ENCODE measurements around the gene KLF16. TPM values are rescaled to one million over a fixed set of nuclear protein-coding genes. Genes with fewer than 3 reads are reported as not detected.

Gene KLF16
- total and polyA plus RNA-seq, 9 of the 15 experiments (the other 6 are each of a cell fraction or from before 2014, with no cell fraction given): 0.04 to 60.4 (median 6.8) TPM

DNA sequence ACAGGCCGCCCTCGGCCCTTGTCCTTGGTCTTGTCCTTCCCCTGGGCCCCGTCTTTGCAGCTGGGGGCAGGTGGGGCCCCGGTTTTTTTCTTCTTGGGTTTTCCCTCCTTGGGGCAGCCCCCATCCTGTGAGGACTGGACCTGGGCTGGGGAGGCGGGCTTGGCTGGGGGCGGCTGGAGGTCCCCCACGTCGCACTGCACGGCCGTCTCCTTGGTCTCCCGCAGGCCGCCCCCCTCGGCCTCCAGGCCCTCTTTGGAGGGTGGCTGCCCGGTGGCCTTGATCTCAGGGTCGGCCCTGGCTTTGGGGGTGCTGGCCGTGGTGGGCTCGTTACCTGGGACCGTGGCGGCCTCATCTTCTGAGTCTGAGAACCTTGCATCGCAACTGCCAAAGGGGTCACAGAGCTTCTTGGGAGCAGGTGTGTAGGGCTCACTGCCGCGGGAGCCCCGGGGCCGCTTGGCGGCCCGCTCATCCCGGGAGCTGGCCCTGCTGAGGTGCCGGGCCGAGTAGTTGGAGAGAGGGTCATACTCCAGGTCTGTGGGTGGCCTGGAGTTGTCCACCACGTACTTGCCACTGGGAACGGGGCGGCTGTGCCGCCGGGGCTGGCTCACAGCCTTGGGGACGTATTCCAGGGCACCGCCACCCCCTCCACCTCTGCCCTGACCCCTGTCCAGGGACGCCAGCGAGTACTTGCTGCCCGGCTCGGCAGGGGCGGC is 35.7 kb downstream of the KLF16 start (continued):
- TF ChIP-seq POLR2G (IDR thresholded peaks at IDR 0.05; ENCODE audit: low read depth, low read length) (peak; percentile 27; the same call in 1 of the 2 replicates), RBM22 (IDR thresholded peaks at IDR 0.05; ENCODE audit: low read depth, low read length, poor library complexity, severe bottlenecking) (peak; percentile 38)

DNA sequence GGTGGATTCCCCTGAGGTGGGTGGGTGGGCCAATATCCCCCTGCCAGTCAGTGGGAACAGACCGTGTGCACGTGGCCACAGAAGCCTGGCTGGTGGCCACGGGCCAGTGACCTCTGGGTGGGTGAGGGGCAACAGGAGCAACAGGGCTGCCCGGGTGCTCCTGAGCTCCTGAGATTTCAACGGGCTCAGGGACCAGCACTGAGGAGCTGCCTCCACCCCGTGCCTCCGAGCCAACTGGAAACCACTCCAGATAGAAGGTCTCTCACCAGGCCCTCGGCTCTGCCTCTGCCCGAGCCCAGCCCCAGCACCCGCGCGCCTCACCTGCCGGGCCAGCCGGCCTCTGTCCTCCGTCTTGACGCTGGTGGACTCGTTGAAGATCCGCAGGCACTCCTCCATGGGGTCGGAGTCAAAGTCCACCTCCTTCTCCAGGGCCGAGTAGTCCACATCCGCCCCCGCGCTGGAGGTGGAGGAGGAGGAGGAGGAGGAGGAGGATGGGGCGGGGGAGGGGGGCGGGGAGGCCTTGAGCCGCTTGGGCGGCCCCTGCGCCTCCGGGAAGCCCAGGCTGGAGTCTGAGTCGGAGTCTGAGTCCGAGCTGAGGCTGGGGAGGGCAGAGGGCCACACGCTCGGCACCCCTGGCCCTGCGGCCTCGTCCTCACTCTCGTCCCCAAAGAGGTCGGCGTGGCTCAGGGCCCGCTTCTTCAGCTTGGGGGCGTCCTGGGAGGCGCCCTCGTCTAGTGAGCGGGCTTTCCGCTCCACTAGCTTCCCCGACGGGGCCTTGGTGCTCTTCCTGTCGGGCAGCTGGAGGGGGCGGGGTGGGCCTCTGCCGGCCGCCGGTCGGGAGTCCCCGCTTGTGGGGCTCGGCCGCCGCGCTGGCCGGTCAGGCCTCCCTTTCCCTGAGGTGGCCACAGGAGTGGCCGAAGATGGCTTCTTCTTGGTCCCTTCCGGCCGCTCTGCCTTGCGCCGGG is 36.5 kb downstream of the KLF16 start:
- H2AFZ ChIP-seq (ENCODE audit: low read depth, low read length): peak overlapping the region; percentile 21; the same call in 1 of the 2 replicates
- ChIA-PET POLR2A (interaction anchor here (0.5 to 3.7 kb wide), 11 partner anchors 9 to 920 kb away, joined by 3 to 27 read pairs (median 4); no protein-coding TSS in a partner anchor), CTCF (ENCODE audit: low intra/inter-chr PET ratio) (interaction anchor here (0.8 to 2.3 kb wide), 3 partner anchors 31 to 280 kb away, joined by 3 to 12 read pairs (median 11); no protein-coding TSS in a partner anchor)
- ATAC-seq (peak; percentile 78), FAIRE-seq (peak; percentile 82), DNase-seq (ENCODE audit: extremely low read depth in 1 of 4, low spot score in 3 of 4) (peak; percentile 80 to 86 (median 84))
- peaks cover 79% of the 10 kb centered on the region; the same call in 2 of the 3 replicates for H3K36me3 ChIP-seq (ENCODE audit: control insufficient read depth, insufficient read depth, low read length)
- H3K4me3 ChIP-seq: peak overlapping the region; percentile 42
- H3K27ac ChIP-seq (ENCODE audit: extremely low read depth, low read depth, low read length): peak overlapping the region; percentile 67
- H3K4me2 ChIP-seq (ENCODE audit: insufficient read depth, low read length): peak overlapping the region; percentile 83
- H3K79me2 ChIP-seq (ENCODE audit: control insufficient read depth, insufficient read depth, low read length): peaks cover 61% of the 10 kb centered on the region
- H3K9me1 ChIP-seq (ENCODE audit: control insufficient read depth, insufficient read depth, low read length): no peaks in the 10 kb centered on the region
- BruUV-seq (replicated peaks): TSS peak; percentile 34
- no peaks in the 10 kb centered on the region for H4K20me1 ChIP-seq (replicated peaks; ENCODE audit: control insufficient read depth, insufficient read depth, low read length)
- in situ Hi-C loops (cut with MboI): no loop called here
- no peaks in the 10 kb centered on the region for H3K9me3 ChIP-seq (replicated peaks; ENCODE audit: control insufficient read depth, insufficient read depth, low read depth, low read length)
- H3K9ac ChIP-seq (ENCODE audit: insufficient read depth in 1 of 2, low read depth in 2 of 2, low read length in 2 of 2): peak overlapping the region; percentile 64 to 92
- H3K27me3 ChIP-seq (ENCODE audit: control insufficient read depth in 2 of 2, insufficient read depth in 2 of 2, low read length in 2 of 2): no peaks in the 10 kb centered on the region
- WGBS (ENCODE audit: insufficient coverage, low coverage, missing lambda C conversion rate): 8% methylated on average over 37 of the region's 63 CpGs
- H3K4me1 ChIP-seq (replicated peaks in 1 of 2; ENCODE audit: control insufficient read depth in 2 of 2, insufficient read depth in 2 of 2, low read length in 2 of 2): peaks cover 11 to 61% of the 10 kb centered on the region in 2 experiments
- intact Hi-C loops (cut with micrococcal nuclease): loop anchor here (1.0 to 2.0 kb wide), 2 partner anchors 14 to 52 kb away; partner anchors contain the start of gene ATP8B3
- peak; percentile 62 for TF ChIP-seq RBFOX2 (IDR thresholded peaks at IDR 0.05; ENCODE audit: low read depth, low read length)
- TF ChIP-seq NR2C2 (CRISPR knock-in tag; IDR thresholded peaks at IDR 0.05): no peak
- peak; percentile 34; the same call in 1 of the 2 replicates for TF ChIP-seq NR2C2 (tag; IDR thresholded peaks at IDR 0.05)
- TF ChIP-seq, protein P1, sequence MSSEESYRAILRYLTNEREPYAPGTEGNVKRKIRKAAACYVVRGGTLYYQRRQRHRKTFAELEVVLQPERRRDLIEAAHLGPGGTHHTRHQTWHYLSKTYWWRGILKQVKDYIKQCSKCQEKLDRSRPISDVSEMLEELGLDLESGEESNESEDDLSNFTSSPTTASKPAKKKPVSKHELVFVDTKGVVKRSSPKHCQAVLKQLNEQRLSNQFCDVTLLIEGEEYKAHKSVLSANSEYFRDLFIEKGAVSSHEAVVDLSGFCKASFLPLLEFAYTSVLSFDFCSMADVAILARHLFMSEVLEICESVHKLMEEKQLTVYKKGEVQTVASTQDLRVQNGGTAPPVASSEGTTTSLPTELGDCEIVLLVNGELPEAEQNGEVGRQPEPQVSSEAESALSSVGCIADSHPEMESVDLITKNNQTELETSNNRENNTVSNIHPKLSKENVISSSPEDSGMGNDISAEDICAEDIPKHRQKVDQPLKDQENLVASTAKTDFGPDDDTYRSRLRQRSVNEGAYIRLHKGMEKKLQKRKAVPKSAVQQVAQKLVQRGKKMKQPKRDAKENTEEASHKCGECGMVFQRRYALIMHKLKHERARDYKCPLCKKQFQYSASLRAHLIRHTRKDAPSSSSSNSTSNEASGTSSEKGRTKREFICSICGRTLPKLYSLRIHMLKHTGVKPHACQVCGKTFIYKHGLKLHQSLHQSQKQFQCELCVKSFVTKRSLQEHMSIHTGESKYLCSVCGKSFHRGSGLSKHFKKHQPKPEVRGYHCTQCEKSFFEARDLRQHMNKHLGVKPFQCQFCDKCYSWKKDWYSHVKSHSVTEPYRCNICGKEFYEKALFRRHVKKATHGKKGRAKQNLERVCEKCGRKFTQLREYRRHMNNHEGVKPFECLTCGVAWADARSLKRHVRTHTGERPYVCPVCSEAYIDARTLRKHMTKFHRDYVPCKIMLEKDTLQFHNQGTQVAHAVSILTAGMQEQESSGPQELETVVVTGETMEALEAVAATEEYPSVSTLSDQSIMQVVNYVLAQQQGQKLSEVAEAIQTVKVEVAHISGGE (CRISPR knock-in tag; IDR thresholded peaks at IDR 0.05): 0 out of 6 replicates have a peak, but pooled peaks of 1 of the 3 experiments have one; percentile 8
- TF ChIP-seq, protein P2, sequence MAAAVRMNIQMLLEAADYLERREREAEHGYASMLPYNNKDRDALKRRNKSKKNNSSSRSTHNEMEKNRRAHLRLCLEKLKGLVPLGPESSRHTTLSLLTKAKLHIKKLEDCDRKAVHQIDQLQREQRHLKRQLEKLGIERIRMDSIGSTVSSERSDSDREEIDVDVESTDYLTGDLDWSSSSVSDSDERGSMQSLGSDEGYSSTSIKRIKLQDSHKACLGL (CRISPR knock-in tag; IDR thresholded peaks at IDR 0.05; ENCODE audit: borderline replicate concordance, poor library complexity, severe bottlenecking): no peak
- TF ChIP-seq, protein P3, sequence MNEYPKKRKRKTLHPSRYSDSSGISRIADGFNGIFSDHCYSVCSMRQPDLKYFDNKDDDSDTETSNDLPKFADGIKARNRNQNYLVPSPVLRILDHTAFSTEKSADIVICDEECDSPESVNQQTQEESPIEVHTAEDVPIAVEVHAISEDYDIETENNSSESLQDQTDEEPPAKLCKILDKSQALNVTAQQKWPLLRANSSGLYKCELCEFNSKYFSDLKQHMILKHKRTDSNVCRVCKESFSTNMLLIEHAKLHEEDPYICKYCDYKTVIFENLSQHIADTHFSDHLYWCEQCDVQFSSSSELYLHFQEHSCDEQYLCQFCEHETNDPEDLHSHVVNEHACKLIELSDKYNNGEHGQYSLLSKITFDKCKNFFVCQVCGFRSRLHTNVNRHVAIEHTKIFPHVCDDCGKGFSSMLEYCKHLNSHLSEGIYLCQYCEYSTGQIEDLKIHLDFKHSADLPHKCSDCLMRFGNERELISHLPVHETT (CRISPR knock-in tag; conservative IDR thresholded peaks at IDR 0.05 in 1 of 2, IDR thresholded peaks at IDR 0.05 in 1 of 2): no peak
- TF ChIP-seq CAMTA2 (CRISPR knock-in tag; conservative IDR thresholded peaks at IDR 0.05): no peak
